ENCODE data around the gene AGBL1. TPM values are rescaled to one million over a fixed set of nuclear protein-coding genes. Genes with fewer than 3 reads are reported as not detected.

AGBL1 gene
- total RNA-seq, 1 donor, result not detected

DNA sequence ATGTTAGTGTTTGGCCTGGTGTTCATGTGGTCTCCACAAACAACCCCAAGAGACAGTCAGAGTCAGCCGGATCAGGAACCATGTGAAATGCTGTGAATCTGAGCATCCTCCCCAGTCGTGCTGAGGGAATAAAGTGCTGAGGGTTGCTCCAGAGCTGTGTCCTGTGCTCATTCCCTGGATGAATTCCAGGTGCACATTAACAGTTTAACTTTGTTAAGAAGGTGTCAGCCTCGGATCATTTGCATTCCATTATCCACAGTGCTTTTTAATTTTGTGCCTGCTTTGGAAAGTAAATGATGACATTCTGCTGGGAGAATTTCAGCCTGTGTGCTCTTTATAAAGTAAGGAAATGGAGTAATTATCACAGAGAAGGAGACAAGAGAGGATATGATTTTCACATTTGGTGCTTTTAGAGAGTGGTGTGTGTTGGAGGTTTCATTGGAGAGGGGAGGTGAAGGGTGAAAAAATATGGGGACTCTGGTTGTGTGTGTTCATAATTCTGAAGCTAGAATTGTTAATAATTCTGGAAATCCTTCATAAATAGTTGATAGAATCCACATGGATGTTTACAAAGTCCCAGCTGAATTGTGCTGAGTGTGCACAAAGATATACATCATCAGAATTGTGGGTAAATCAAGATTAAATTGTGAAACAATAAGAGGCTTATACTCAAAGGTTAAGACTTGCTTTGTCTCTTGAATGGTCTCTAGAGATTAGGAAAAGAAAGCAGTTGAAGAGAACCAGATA lies 621.4 kb downstream of the AGBL1 start:
- no peak for DNase-seq (ENCODE audit: low read depth)
- TF ChIP-seq, protein P1, sequence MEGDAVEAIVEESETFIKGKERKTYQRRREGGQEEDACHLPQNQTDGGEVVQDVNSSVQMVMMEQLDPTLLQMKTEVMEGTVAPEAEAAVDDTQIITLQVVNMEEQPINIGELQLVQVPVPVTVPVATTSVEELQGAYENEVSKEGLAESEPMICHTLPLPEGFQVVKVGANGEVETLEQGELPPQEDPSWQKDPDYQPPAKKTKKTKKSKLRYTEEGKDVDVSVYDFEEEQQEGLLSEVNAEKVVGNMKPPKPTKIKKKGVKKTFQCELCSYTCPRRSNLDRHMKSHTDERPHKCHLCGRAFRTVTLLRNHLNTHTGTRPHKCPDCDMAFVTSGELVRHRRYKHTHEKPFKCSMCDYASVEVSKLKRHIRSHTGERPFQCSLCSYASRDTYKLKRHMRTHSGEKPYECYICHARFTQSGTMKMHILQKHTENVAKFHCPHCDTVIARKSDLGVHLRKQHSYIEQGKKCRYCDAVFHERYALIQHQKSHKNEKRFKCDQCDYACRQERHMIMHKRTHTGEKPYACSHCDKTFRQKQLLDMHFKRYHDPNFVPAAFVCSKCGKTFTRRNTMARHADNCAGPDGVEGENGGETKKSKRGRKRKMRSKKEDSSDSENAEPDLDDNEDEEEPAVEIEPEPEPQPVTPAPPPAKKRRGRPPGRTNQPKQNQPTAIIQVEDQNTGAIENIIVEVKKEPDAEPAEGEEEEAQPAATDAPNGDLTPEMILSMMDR (IDR thresholded peaks at IDR 0.05; ENCODE audit: insufficient read depth, low read depth, low read length), result no peak
- no peak overlapping the region for H3K4me3 ChIP-seq (ENCODE audit: low read depth, low read length)

DNA sequence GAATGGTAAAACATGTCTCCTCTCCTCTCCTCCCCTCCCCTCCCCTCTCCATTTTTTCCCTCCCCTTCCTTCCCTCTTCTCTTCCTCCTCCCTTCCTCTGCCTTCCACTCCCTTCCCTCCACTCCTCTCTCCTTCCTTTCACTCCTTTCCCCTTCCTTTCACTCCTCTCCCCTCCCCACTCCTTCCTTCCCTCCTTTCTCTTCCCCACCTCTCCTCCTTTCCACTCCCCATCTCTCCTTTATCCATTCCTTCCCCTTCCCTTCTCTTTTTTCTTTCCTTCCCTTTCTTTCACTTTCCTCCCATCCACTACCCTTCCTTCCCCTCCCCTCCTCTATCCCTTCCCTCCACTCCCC lies 621.9 kb downstream of the AGBL1 start:
- TF ChIP-seq, protein P1 (IDR thresholded peaks at IDR 0.05; ENCODE audit: insufficient read depth, low read depth, low read length), result no peak
- H3K4me3 ChIP-seq (ENCODE audit: low read depth, low read length), result no peak overlapping the region
- DNase-seq (ENCODE audit: low read depth), result no peak

DNA sequence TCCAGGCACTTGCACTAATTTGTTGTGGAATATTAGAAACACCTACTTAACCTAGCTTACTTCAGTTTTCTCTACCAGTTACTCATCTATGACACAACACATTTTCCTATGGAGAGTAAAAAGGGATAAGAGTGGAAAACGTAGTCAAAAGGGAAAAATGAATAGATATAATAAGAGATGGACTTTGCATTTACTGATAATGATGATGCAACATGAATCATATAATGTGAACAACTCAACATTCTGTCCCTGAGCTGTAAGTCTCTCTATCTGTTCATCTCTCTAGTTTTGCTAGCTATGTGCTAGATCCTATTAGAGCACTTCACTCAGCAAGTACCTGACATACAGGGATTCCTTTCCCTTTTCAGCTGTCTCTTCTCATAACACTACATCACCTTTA lies 627.1 kb downstream of the AGBL1 start:
- DNase-seq (ENCODE audit: low read depth), result no peak
- TF ChIP-seq, protein P1 (IDR thresholded peaks at IDR 0.05; ENCODE audit: insufficient read depth, low read depth, low read length), result no peak
- H3K4me3 ChIP-seq (ENCODE audit: low read depth, low read length), result no peak overlapping the region

DNA sequence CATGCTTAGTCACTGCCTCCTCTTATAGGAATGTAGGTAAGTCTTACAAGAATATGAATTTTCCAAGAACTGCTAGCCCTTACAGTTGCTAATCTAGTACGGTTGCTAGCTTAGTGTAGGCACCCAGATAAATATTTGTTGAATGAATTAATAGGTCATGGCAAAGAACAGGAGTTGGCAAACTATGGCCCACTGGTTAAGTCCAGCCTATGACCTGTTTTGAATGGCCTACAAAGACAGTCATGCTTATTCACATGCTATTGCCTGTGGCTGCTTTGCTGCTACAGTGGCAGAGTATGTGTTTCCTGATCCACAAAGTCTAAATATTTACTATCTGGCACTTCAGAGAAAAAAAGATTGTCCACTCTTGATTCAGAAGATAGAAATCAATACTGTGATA lies 631.8 kb downstream of the AGBL1 start:
- no peak overlapping the region for H3K4me3 ChIP-seq (ENCODE audit: low read depth, low read length)
- no peak for DNase-seq (ENCODE audit: low read depth)
- TF ChIP-seq, protein P1 (IDR thresholded peaks at IDR 0.05; ENCODE audit: insufficient read depth, low read depth, low read length), result no peak

DNA sequence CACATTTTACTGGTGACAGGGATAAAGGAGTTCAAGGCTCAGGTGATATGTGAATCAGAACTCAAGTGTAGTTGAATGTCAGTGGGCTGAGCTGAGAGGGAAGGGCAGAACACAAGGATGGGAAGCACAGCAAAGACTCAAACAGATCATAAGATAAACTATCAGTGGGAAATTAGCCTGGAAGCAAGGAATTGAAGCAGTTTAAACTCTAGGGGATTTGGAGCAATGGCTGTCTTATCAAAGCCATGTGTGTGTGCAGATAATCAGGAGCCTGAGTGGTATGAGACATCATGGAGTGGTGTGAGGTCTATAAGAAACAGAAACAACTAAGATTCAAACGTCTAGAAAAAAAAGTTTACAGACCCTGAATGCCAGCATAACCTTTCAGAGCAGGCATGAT lies 634.6 kb downstream of the AGBL1 start:
- DNase-seq (ENCODE audit: low read depth), result no peak
- TF ChIP-seq, protein P1 (IDR thresholded peaks at IDR 0.05; ENCODE audit: insufficient read depth, low read depth, low read length), result no peak
- H3K4me3 ChIP-seq (ENCODE audit: low read depth, low read length), result no peak overlapping the region

DNA sequence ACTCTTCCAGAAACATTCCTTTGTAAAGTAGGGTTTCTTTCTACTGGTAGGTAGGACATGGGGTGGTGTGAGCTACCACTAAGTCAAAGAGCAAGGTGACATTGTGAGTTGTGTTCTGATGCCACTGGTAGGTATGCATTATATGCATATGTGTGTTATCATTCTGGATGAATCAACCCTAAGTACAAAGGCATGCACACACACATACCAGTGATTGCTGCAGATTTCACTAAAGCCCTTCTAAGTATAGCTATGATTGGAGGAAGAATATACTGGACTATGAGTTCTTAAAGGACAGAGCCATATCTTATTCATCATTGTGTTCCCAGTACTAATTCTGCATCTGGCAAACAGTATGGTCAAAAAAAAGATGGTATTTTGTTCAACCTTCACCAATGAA lies 646.0 kb downstream of the AGBL1 start:
- TF ChIP-seq, protein P1 (IDR thresholded peaks at IDR 0.05; ENCODE audit: insufficient read depth, low read depth, low read length), result no peak

More for the DNA sequence above, 646.0 kb downstream of the AGBL1 start:
- no peak for DNase-seq (ENCODE audit: low read depth)
- H3K4me3 ChIP-seq (ENCODE audit: low read depth, low read length), result no peak overlapping the region
